Myocyte (in vitro differentiated cells): ENCODE data around the gene MCUR1. TPM values are rescaled to one million over a fixed set of nuclear protein-coding genes. Genes with fewer than 3 reads are reported as not detected.

Source experiments
- DNase-seq: peaks from one replicate; pipeline ENCODE4 v3.0.0-alpha.2; 2012; ENCODE audit warnings: low read depth
- total RNA-seq: library from RNA; depleted of rRNA; stranded (reverse); fragments of >200 nt; gene quantifications from 2 replicates; pipeline ENCODE4 v1.2.3, GENCODE V29; 2014

Gene MCUR1
- total RNA-seq, 1 donor from 2014 or later, result 20.4 TPM

DNA sequence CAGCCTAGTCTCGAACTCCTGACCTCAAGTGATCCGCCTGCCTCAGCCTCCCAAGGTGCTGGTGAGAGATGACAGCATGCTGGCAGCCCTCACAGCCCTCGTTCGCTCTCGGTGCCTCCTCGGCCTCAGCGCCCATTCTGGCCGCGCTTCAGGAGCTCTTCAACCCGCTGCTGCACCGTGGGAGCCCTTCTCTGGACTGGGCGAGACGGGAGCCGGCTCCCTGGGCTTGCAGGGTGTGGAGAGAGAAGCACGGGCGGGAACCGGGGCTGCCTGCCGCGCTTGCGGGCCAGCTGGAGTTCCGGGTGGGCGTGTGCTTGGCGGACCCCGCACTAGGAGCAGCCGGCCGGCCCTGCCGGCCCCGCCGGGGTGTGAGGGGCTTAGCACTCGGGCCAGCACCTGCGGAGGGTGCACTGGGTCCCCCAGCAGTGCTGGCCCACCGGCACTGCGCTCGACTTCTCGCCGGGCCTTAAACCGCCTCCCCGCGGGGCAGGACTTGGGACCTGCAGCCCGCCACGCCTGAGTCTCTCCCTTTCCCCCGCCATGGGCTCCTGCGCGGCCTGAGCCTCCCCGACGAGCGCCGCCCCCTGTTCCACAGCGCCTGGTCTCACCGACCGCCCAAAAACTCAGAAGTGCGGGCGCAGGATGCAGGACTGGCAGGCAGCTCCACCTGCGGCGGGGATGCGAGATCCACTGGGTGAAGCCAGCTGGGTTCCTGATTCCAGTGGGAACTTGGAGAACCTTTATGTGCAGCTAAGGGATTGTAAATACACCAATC is 71.2 kb downstream of the MCUR1 start:
- no peak for DNase-seq

DNA sequence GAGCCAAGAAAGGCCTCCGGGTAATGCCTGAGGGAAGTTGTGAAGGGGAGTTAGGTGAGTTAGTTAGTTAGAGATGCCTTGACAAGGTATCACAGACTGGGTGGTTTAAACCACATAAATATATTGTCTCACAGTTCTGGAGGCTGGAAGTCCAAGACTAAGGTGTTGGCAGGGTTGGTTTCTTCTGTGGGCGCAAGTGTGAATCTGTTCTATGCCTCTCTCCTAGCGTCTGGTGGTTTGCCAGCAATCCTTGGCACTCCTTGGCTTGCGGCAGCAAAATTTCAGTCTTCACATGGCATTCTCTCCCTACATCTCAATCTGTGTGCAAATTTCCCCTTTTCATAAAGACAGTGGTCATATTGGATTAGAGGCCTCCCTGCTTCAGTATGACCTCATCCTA is 73.0 kb downstream of the MCUR1 start:
- DNase-seq, result no peak

Other genes starting within 250 kb of the MCUR1 start
- 5.7 and 6.9 TPM in 2 replicates for gene SIRT5, start 240.0 kb downstream of the MCUR1 start, total RNA-seq
- gene NOL7, start 199.2 kb downstream of the MCUR1 start, total RNA-seq, result 59.9 and 75.7 TPM in 2 replicates
- 38.3 and 39.9 TPM in 2 replicates for gene RANBP9, start 102.7 kb downstream of the MCUR1 start, total RNA-seq
- 8.1 and 8.8 TPM in 2 replicates for gene RNF182, start 110.4 kb upstream of the MCUR1 start, total RNA-seq